ENCODE results near the gene FBXO42. TPM values are rescaled to one million over a fixed set of nuclear protein-coding genes. Genes with fewer than 3 reads are reported as not detected.

The FBXO42 gene
- total and polyA plus RNA-seq, 2 experiments from 2014 or later: 6.0 to 20.7 TPM

DNA sequence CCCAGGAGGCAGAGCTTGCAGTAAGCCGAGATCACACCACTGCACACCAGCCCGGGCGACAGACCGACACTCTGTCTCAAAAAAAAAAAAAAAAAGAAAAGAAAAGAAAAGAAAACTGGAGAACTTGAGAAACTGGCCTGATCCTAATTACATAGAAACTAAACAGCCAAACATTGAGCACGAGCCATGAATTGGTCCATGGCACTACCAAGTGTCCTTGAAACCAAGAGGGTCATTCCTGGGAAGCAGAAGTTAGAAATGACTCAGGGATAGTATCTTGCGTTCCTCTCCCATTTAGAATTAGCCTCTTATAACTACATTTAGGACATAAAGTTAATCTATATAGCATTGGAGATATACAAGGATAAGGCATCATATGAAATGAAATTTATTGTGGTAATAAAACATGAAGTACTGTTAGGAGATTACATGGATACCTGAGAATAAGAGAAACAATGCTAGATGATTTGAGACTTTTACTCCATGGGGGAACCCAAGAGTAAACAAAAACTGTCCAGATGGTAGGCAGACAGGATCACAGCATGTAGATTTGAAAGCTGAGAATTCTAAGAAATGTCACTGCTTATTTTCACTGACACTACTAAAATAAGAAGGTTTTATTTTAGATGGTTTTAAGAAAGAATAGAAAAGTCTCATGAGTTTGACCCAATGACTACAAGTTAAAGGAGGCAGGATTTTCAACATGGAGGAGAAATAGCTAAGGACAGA, 75.8 kb downstream of the FBXO42 start:
- Histone ChIP-seq H3K27me3 (ENCODE audit: insufficient read depth) (no peaks in the 10 kb centered on the region), H2AFZ (no peak overlapping the region), H3K4me2 (no peak overlapping the region), H3K4me3 (no peak overlapping the region), H3K36me3 (ENCODE audit: insufficient read depth) (no peaks in the 10 kb centered on the region), H3K27ac (ENCODE audit: low read depth) (no peak overlapping the region), H3K9me2 (ENCODE audit: insufficient read depth) (no peaks in the 10 kb centered on the region), H4K20me1 (replicated peaks; ENCODE audit: insufficient read depth) (no peaks in the 10 kb centered on the region; the same call in 1 of the 2 replicates), H3F3A (replicated peaks; ENCODE audit: low read depth) (no peaks in the 10 kb centered on the region), H3K4me1 (ENCODE audit: insufficient read depth) (no peaks in the 10 kb centered on the region), H3K79me2 (replicated peaks; ENCODE audit: insufficient read depth) (no peaks in the 10 kb centered on the region; the same call in 1 of the 2 replicates)
- no peak overlapping the region for H3K4me3 Mint-ChIP-seq
- H3K27me3 Mint-ChIP-seq (ENCODE audit: insufficient read depth, low read depth, poor library complexity): peaks cover 2% of the 10 kb centered on the region
- TF ChIP-seq CREB1 (CRISPR knock-in tag; IDR thresholded peaks at IDR 0.05; ENCODE audit: low read depth): no peak
- TF ChIP-seq ZNF331 (CRISPR knock-in tag; IDR thresholded peaks at IDR 0.05; ENCODE audit: low read depth): no peak
- no peak for TF ChIP-seq EZH2 (IDR thresholded peaks at IDR 0.05; ENCODE audit: low read depth, unreplicated experiment)
- TF ChIP-seq, protein P1, sequence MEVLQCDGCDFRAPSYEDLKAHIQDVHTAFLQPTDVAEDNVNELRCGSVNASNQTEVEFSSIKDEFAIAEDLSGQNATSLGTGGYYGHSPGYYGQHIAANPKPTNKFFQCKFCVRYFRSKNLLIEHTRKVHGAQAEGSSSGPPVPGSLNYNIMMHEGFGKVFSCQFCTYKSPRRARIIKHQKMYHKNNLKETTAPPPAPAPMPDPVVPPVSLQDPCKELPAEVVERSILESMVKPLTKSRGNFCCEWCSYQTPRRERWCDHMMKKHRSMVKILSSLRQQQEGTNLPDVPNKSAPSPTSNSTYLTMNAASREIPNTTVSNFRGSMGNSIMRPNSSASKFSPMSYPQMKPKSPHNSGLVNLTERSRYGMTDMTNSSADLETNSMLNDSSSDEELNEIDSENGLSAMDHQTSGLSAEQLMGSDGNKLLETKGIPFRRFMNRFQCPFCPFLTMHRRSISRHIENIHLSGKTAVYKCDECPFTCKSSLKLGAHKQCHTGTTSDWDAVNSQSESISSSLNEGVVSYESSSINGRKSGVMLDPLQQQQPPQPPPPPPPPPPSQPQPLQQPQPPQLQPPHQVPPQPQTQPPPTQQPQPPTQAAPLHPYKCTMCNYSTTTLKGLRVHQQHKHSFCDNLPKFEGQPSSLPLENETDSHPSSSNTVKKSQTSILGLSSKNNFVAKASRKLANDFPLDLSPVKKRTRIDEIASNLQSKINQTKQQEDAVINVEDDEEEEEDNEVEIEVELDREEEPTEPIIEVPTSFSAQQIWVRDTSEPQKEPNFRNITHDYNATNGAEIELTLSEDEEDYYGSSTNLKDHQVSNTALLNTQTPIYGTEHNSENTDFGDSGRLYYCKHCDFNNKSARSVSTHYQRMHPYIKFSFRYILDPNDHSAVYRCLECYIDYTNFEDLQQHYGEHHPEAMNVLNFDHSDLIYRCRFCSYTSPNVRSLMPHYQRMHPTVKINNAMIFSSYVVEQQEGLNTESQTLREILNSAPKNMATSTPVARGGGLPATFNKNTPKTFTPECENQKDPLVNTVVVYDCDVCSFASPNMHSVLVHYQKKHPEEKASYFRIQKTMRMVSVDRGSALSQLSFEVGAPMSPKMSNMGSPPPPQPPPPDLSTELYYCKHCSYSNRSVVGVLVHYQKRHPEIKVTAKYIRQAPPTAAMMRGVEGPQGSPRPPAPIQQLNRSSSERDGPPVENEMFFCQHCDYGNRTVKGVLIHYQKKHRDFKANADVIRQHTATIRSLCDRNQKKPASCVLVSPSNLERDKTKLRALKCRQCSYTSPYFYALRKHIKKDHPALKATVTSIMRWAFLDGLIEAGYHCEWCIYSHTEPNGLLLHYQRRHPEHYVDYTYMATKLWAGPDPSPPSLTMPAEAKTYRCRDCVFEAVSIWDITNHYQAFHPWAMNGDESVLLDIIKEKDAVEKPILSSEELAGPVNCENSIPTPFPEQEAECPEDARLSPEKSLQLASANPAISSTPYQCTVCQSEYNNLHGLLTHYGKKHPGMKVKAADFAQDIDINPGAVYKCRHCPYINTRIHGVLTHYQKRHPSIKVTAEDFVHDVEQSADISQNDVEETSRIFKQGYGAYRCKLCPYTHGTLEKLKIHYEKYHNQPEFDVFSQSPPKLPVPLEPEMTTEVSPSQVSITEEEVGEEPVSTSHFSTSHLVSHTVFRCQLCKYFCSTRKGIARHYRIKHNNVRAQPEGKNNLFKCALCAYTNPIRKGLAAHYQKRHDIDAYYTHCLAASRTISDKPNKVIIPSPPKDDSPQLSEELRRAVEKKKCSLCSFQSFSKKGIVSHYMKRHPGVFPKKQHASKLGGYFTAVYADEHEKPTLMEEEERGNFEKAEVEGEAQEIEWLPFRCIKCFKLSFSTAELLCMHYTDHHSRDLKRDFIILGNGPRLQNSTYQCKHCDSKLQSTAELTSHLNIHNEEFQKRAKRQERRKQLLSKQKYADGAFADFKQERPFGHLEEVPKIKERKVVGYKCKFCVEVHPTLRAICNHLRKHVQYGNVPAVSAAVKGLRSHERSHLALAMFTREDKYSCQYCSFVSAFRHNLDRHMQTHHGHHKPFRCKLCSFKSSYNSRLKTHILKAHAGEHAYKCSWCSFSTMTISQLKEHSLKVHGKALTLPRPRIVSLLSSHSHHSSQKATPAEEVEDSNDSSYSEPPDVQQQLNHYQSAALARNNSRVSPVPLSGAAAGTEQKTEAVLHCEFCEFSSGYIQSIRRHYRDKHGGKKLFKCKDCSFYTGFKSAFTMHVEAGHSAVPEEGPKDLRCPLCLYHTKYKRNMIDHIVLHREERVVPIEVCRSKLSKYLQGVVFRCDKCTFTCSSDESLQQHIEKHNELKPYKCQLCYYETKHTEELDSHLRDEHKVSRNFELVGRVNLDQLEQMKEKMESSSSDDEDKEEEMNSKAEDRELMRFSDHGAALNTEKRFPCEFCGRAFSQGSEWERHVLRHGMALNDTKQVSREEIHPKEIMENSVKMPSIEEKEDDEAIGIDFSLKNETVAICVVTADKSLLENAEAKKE (CRISPR knock-in tag; IDR thresholded peaks at IDR 0.05): no peak
- no peak for TF ChIP-seq EZH2phosphoT487 (IDR thresholded peaks at IDR 0.05; ENCODE audit: unreplicated experiment)
- TF ChIP-seq STAT1 (IDR thresholded peaks at IDR 0.05; ENCODE audit: unreplicated experiment): no peak
- no peak for TF ChIP-seq ZNF114 (CRISPR knock-in tag; IDR thresholded peaks at IDR 0.05)
- no peak for TF ChIP-seq JUNB (IDR thresholded peaks at IDR 0.05; ENCODE audit: unreplicated experiment)
- no peak for TF ChIP-seq POLR2AphosphoS5 (IDR thresholded peaks at IDR 0.05; ENCODE audit: low read depth)
- H3K9me3 Mint-ChIP-seq: no peaks in the 10 kb centered on the region
- 0 out of 3 replicates have a peak, but pooled peaks cover 1% of the 10 kb centered on the region for H3K4me1 Mint-ChIP-seq
- H3K36me3 Mint-ChIP-seq (ENCODE audit: low read depth): no peaks in the 10 kb centered on the region; the same call in 2 of the 3 replicates
- DNase-seq (ENCODE audit: low spot score): no peak
- no peak overlapping the region for H3K27ac Mint-ChIP-seq
- no peak for ATAC-seq
